ENCODE data around the gene ARHGEF40.

ARHGEF40 gene

GRCh38 chr14:21083565-21084325, 13.6 kb downstream of the ARHGEF40 start:
- DNase-seq: no peak

DNA sequence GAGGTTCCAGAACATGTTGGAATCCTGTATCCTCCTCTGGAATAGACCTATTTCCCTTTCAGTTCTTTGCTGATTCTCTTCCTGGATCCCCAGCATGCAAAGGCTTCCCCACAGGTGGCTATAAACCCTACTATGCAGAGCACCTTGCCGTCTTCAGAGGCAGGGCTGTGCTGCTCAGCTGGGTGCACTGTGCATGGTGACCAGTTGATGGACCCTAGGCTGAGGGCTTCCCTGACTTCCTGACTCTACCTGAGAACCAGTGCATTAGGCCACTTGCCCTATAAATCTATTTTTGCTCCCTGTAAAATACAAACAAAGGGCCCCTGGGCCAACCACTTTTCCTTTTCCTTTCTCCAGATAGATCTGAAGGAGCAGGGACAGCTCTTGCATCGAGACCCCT, 14.3 kb downstream of the ARHGEF40 start:
- no peak for DNase-seq

GRCh38 chr14:21084998-21085853, 15.1 kb downstream of the ARHGEF40 start:
- DNase-seq: no peak

DNA sequence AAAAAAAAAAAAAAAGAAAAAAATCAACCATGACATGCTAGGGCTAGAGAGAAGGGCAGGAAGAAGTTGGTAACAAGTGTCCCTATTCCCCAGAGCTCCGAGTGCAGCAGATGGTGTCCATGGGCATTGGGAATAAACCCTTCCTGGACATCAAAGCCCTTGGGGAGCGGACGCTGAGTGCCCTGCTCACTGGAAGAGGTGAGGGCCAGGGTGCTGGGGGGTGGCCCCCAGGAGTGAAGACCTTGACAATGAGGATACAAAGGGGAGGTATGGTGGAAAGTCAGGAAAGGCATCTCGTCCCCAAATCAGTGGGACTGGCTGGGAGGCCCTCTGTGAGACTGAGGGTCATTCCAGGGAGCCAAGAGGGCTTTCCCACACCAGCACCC, 16.8 kb downstream of the ARHGEF40 start:
- DNase-seq: no peak

DNA sequence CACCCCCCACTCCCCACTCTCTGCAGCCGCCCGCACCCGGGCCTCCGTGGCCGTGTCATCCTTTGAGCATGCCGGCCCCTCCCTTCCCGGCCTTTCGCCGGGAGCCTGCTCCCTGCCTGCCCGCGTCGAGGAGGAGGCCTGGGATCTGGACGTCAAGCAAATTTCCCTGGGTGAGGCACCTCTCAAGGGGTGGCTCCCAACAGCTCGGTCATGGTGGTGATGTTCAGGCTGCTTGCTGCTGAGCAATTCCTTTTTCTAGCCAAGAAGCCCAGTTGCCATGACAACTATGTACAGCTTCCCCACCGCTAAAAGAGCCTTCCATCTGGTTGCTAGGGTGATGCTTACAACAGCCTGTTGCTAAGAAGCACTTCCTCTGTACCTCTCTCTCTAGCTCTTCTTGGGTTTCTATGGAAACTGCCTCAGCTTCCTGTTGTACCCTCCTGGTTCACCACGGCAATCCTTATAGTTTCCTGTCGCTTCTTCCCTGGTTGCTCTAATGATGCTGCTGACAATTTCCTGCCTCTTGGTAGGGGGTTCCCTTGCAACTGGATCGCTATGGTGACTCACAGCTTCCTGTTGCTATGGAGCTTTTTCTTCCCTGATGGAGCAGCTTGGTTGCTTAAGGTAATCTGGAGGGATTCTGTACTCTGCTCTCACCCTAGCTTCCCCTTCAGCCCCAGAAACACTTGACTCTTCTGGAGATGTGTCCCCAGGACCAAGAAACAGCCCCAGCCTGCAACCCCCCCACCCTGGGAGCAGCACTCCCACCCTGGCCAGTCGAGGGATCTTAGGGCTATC, 17.4 kb downstream of the ARHGEF40 start:
- DNase-seq: no peak

GRCh38 chr14:21088687-21089086, 18.6 kb downstream of the ARHGEF40 start:
- DNase-seq: no peak

GRCh38 chr14:21089271-21089670, 19.2 kb downstream of the ARHGEF40 start:
- DNase-seq: no peak

DNA sequence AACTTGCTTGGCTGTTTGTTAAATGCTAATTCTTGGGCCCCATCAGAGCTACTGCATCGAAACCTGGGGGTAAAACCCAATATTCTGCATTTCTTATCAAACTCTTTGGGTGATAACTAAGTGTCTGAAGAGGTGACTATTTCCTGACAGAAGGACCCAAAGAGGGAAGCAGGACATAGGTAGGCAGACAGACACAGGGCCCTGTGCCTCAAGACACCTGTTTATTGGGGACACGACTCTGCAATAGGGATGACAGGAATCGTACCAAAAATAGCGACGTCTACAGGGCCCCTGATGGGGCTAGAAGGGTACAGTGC, 19.7 kb downstream of the ARHGEF40 start:
- DNase-seq: no peak

DNA sequence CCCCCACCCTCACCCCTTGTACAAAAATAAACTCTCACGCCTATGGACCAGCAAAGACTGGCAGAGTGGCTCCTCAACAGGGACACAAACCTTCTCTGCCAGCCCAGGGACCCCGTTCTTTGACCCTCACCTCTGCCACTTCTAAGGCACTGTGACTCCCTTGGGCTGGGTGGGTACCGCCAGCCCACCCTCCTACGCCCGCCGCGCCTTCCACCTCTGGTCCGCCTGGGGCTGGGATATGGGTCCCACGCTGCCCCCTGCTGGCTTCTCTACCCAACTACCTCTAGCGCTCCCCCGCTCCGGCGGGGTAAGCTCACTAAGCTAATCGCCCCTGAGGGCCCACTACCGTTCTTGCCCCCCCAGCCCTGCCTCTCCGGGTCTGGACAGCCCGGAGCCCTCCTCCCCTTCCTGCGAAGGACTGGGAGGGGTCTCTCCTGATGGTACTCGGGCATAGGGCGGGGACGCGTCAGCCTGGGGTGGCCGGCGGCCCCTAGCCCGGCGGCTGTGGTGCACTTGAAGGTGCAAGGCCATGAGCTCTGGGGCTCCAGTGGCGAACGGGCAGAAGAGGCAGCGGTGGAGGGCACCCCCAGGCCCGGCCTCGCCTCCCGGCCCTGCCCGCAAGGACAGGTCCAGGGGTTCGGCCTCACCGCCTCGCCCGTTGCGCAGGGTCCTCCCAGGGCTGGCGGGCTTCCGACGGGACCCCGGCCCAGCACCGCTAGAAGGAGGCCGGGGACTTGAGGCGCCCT, 20.3 kb downstream of the ARHGEF40 start:
- no peak for DNase-seq

- no peak for DNase-seq
These were observed 21.0 kb downstream of the ARHGEF40 start for GRCh38 chr14:21090940-21091663.

GRCh38 chr14:21091821-21092272, 21.7 kb downstream of the ARHGEF40 start:
- DNase-seq: peak; percentile 12

DNA sequence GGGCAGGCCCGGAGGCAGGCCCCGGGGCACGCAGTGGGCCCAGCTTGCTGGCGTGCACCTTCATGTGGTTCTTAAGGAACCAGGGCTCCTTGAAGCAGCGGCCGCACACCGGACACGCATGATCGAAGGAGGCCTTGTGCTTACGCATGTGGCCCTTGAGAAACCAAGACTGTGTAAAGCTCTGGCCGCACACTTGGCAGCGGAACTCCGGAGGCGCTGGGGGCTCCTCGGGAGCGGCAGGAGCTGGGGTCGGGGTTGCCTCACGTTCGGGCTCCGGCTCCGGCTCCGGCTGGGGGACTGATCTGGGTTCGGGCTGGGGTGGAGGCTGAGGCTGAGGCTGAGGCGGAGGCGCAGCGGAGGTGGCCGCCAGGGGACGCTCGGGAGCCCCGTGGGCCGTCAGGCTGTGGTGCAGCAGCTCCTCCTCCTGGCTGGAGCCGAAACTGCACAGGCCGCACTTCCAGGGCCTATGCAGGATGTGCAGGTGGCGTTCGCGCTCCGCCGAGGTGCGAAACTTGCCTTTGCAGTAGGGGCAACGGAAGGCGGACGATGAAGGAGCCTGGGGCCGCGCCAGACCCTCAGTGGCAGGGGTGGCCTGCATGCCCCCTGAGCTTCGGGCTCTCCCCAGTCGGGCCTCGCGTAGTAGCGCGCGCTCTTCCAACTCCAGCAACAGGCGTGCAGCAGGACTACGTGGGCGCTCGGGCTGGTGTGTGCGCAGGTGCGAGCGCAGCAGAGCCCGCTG, 22.3 kb downstream of the ARHGEF40 start:
- DNase-seq: peak; percentile 74

DNA sequence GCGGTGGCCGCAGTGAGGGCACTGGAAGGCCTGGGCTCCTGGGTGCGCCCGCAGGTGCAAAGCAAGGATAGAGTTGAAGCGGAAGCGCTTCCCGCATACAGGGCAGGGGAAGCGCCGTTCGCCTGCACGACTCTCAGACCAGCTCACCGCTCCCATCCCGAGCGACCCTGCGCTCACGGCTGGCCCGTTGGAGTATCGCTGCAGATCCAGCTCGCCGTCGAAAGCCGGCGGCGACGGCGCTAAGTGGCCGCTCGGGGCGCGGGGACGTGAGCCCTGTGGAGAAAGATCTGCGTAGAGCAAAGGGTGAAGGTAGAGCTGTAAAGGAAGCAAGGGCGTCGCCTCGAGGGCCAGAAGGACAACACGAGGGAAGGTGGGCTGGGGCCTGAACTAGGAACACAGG, 22.9 kb downstream of the ARHGEF40 start:
- DNase-seq: no peak

DNA sequence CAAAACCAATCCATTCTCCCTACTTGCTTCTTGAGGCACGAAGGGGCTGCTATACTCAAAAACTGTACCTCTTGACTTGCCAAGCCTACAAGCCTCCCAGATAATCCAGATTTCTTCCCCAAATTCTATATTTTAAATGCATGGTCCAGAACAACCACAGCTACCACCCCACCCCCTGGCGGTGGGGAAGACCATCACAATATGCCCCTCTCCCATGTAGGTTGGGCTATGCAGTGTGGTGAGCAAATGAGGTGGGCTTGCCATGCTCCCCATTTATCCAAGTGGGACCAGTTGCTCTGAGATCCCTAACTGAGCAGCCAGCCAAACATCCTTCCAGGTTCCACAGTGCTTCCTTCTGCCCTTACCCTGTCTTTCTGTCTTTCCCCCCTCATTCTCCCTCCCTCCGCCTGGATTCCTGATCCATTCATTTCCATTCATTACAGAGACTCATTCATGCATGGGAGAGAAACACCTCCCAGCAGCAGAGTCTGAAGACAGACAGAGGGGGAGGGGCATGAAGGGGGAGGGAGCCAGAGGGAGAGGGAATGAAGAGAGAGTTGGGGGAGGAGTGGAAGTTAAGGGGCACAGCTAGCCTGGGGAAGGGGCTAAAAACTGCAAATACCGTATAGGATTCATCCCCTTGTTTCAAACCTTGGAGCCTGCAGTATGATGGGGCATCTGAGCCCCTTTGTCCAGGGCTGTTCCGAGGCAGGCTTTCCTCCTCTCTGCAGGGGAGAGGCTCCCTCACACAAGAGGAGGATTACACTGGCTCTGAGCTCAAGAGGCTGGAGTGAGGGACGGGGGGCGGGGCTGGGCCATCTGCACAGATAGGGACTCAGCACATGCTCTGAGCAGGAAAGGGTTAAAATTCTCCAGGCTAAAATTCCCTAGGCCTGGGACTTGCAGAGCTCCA, 23.9 kb downstream of the ARHGEF40 start:
- DNase-seq: peak; percentile 81

GRCh38 chr14:21095430-21096205, 25.5 kb downstream of the ARHGEF40 start:
- no peak for DNase-seq

- DNase-seq: no peak
These were observed 26.3 kb downstream of the ARHGEF40 start for GRCh38 chr14:21096438-21096837.

GRCh38 chr14:21096978-21097635, 27.0 kb downstream of the ARHGEF40 start:
- peak; percentile 68 for DNase-seq

GRCh38 chr14:21097636-21098075, 27.6 kb downstream of the ARHGEF40 start:
- no peak for DNase-seq

All from right kidney (tissue), 1 donor.